Astrocyte of the hippocampus (primary cell): Measurements from ENCODE around the gene RAI1.
"Not testable (repeated sequence)": the region's sequence is repeated elsewhere in the genome, so short reads cannot be mapped to it uniquely, and the experiment has no call there.

Experiments
- DNase-seq: peaks from one replicate; pipeline ENCODE4 v3.0.0; 2011; ENCODE audit warnings: low read depth, low spot score

Gene RAI1, protein sequence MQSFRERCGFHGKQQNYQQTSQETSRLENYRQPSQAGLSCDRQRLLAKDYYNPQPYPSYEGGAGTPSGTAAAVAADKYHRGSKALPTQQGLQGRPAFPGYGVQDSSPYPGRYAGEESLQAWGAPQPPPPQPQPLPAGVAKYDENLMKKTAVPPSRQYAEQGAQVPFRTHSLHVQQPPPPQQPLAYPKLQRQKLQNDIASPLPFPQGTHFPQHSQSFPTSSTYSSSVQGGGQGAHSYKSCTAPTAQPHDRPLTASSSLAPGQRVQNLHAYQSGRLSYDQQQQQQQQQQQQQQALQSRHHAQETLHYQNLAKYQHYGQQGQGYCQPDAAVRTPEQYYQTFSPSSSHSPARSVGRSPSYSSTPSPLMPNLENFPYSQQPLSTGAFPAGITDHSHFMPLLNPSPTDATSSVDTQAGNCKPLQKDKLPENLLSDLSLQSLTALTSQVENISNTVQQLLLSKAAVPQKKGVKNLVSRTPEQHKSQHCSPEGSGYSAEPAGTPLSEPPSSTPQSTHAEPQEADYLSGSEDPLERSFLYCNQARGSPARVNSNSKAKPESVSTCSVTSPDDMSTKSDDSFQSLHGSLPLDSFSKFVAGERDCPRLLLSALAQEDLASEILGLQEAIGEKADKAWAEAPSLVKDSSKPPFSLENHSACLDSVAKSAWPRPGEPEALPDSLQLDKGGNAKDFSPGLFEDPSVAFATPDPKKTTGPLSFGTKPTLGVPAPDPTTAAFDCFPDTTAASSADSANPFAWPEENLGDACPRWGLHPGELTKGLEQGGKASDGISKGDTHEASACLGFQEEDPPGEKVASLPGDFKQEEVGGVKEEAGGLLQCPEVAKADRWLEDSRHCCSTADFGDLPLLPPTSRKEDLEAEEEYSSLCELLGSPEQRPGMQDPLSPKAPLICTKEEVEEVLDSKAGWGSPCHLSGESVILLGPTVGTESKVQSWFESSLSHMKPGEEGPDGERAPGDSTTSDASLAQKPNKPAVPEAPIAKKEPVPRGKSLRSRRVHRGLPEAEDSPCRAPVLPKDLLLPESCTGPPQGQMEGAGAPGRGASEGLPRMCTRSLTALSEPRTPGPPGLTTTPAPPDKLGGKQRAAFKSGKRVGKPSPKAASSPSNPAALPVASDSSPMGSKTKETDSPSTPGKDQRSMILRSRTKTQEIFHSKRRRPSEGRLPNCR (N-terminal part only)

DNA sequence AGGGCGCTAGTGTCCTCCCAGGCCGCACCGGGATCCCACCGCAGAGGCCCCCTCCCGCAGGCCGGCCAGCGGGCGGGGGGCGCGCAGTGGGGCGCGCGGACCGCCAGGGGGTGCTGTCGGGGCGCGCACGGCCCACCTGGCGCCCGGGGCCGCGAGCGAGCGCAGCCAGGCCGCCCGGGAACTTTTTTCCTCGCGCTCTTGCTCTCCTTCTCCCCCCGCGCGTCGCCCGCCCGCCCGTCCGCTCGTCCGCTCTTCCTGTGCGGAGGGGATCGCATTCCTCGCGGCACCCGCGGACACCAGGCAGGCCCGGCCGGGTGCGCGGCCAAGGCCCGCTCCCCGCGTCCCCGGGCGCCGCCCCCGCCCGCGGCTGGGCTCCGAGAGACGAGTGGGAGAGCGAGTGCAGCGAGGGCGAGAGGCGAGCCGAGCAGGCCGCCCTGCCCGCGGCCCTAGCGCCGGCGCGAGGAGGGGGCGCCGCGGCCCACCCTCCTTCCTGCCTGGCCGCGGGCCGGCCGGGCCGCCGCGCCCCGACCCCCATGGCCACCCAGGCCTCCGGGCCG, at the start of gene RAI1:
Gene RAI1 (plus strand): TSS at position 272 of the 557 bp plus-strand sequence. CDS start 111,491 bp downstream, outside the sequence.
- DNase-seq: peak; percentile 95

DNA sequence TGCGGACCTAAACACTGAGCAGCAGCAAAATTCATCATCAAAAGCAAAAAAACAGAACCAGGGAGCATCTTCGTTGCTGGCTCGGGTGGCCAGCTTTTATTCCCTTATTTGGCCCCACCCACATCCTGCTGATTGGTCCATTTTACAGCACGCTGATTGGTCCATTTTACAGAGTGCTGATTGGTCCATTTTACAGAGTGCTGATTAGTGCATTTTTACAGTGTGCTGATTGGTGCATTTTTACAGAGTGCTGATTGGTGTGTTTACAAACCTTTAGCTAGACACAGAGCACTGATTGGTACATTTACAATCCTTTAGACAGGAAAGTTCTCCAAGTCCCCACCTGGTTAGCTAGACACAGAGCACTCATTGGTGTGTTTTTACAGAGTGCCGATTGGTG, 48.6 kb upstream of the RAI1 start:
- not testable (repeated sequence) for DNase-seq

DNA sequence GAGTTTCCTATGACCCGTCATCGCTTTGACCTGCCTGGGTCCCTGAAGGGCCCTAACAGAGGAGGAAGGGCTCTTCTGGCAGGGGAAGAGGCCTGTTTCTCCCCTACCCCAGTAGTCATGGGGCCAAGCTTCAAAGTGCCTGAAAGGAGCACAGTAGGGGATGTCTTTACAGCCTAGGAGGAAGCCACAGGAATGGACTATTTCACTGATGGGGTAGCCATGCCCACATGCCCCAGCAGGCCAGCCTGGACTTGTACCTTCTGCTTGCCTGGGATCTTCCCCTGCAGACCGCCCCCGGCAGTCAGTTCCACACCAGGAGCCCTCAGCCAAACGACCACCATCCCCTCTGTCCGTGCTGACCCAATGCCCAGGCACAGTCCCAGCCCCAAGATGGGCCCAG, 47.9 kb upstream of the RAI1 start:
- DNase-seq: no peak

DNA sequence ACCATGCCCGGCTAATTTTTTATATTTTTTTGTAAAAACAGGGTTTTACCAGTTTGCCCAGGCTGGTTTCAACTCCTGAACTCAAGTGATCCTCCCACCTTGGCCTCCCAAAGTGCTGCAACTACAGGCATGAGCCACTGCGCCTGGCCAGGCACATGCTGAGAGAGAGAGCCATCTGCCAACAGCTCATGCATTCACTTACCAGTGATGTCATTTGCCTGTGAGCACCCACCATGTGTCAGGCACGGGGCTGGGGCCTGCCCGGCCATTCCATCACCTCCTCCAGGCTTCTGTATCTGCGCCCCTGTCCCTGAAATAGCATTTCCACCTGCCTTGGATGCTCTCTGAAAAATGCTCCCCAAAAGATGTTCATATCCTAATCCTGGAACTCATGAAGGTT, 46.1 kb upstream of the RAI1 start:
- DNase-seq: no peak

DNA sequence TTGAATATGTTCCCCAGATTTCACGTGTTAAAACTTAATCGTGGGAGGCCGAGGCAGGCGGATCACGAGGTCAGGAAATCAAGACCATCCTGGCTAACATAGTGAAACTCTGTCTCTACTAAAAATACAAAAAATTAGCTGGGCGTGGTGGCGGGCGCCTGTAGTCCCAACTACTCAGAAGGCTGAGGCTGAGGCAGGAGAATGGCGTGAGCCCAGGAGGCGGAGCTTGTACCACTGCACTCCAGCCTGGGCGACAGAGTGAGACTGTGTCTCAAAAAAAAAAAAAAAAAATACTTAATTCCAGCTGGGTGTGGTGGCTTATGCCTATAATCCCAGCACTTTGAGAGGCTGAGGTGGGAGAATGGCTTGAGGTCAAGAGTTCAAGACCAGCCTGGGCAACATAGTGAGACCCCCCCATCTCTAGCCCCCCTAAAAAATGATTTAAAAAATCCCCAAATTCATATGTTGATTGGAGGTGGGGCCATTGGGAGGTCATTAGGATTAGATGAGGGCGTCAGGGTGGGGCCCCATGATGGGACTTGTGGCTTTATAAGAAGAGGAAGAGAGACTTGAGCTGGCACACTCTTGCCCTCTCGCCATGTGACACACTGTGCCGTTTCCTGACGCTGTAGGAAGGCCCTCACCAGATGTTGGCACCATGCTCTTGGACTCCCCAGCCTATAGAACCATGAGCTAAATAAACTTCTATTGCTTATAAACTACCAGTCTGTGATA, 45.6 kb upstream of the RAI1 start:
- not testable (repeated sequence) for DNase-seq

DNA sequence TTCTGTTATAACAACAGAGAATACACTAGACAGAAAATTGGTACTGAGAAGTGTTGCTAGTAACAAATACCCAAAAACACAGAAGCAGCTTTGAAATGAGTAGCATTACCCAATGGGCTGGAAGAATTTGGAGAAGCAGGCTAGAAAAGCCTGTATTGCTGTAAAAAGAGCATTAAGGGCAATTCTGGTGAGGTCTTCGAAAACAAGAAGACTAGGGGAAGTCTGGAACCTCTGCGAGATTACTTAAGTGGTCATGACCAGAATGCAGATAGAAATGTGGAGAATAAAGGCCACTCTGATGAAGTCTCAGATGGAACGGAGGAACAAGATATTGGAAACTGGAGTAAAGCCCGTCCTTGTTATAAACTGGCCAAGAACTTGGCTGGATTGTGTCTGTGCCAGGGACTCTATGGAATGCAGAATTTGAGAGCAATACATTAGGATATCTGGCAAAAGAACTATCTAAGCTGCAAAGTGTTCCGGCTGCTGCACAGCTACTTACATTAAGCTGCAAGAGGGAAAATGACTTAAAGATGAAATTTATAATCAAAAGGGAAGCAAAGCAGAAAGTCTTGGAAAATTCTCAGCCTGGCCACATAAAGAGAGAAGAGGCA, 44.9 kb upstream of the RAI1 start:
- DNase-seq: peak; percentile 51

DNA sequence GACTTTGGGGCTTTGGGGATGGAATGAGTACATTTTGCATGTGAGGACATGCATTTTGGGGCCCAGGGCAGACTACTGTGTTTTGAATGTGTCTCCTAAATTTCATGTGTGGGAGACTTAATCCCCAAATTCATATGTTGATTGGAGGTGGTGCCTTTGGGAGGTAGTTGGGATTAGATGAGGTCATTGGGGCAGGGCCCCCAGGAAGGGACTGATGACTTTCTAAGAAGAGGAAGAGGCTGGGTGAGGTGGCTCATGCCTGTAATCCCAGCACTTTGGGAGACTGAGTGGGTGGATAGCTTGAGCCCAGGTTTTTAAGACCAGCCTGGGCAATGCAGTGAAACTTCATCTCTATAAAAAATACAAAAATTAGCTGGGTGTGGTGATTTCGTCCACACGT, 42.8 kb upstream of the RAI1 start:
- no peak for DNase-seq

DNA sequence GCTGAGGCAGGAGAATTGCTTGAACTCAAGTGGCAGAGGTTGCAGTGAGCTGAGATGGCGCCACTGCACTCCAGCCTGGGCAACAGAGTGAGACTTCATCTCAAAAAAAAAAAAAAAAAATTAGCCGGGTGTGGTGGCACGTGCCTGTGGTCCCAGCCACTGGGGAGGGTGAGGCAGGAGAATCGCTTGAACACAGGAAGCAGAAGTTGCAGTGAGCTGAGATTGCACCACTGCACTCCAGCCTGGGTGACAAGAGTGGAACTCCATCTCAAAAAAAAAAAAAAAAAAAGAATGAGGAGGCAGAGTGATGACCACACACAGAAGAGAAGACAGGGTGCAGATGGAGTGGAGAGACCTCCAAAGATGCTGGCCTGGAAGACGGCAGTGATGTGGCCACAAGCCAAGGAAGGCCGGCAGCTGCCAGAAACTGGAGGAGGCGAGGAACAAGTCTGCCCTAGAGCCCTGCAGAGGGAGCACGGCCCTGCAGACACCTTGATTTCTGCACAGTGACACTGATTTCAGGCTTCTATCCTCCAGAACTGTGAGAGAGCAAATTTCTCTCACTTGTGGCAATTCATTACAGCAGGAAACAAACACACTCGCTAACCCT, 41.5 kb upstream of the RAI1 start:
- not testable (repeated sequence) for DNase-seq

DNA sequence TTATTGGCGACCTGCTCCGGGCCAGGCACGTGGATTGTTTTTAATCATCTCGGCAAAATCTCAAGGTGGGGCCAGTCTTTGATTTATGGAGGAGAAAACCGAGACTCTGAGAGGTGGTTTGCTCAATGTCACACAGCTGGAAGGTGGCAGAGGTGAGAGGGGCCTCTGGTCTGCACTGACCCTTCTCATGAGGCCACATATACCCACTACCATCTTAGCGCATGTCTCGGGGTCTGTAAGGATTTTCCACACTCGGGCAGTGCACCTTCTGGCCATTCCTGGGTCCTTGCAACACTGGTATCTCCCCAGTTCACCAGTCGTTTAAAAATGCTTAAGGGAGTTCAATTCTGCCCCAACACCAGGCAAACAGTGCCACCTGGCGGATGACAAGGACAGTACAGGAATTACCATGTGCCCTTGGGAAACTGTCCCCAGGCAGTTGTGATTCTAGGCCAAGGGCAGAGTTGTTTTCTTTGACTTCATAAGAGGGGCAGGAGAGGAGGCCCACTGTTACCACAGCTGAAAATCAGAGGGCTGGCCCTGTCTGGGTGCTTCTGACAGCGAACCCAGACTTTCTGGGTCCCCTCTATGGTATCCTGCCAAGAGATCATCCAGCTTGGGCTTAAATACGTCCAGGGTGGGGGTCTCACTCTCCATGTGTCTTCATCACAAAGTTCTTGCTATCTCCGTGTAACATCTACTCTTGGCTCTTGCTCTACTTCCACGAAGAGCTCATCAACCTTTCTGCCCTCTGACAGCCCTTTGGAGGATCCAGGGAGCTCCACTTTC, 39.4 kb upstream of the RAI1 start:
- DNase-seq: peak; percentile 87

DNA sequence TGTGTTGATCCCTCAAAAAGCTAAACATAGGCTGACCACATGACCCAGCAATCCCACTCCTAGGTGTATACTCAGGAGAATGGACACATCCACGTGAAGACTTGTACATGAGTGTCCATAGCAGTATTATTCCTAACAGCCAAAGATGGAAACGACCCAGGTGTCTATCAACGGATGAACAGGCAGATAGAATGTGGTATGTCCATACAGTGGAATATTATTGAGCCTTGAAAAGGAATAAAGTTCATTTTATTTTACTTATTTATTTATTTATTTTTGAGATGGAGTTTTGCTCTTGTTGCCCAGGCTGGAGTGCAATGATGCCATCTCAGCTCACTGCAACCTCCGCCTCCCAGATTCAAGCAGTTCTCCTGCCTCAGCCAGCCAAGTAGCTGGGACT, 36.1 kb upstream of the RAI1 start:
- DNase-seq: not testable (repeated sequence)

DNA sequence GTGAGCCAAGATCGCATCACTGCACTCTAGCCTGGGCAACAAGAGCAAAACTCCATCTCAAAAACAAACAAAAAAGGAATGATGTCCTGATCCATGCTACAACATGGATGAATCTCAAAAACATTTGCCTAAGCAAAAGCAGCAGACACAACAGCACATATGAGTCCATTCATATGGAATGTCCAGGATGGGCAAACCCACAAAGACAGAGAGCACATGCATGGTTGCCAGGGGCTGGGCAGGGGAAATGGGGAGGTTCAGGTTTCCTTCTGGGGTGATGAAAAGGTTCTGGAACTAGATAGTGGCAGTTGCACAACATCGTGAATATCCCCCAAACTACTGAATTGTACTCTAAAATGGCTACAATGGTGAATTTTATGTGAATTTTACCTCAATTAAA, 35.3 kb upstream of the RAI1 start:
- DNase-seq: no peak

DNA sequence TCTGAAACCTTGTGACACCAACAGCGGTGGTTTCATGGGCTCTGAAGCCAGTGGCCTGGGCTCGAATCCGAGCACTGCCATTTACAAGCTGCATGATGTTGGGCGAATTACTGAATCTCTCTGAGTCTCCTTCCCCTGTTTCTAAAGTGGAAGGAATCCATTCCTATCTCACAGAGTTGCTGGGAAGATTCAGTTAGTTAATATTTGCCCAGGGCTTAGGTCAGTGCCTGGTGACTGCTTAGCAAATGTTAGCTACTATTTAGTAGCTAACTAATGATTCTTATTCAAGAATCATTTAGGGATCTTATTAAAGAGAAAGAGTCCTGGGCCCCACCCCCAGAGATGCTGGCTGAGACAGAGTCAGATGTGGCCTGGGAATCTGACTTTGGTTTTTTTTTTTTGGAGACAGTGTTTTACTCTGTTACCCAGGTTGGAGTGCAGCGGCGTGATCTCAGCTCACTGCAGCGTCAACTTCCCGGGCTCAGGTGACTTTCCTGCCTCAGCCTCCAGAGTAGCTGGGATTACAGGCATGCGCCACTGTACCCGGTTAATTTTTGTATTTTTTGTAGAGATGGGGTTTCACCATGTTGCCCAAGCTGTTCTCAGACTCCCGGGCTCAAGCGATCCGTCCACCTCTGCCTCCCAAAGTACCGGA, 33.6 kb upstream of the RAI1 start:
- no peak for DNase-seq

DNA sequence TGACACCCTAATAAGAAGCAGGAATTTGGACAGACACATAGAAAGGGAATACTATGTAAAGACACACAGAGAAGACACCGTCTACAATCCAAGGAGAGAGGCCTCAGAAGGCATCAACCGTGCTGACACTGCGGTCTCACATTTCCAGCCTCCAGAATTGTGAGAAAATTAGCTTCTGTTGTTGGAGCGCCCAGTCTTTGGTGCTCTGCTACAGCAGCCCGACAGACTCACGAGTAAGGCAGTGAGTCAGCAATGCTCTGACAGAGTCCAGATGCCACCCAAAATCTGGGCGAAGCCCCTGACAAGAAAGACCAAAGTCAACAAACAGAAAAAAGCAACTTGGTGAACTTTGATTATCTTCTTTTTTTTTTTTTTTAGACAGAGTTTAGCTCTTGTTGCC, 32.5 kb upstream of the RAI1 start:
- no peak for DNase-seq

DNA sequence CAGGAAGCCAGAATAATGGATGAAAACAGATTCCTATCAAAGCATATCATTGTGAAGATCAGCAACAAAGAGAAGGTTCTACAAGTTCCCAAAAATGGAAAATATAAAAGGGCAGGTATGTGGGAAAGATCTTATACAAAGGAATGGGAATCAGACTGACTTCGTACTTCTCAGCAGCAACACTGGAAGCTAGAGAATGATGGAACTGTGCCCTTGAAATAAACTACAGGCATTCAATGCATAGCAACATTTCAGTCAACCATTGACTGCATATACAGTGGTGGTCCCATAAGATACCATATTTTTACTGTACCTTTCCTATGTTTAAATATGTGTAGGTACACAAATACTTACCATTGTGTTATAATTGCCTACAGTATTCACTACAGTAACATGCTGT, 30.3 kb upstream of the RAI1 start:
- no peak for DNase-seq

DNA sequence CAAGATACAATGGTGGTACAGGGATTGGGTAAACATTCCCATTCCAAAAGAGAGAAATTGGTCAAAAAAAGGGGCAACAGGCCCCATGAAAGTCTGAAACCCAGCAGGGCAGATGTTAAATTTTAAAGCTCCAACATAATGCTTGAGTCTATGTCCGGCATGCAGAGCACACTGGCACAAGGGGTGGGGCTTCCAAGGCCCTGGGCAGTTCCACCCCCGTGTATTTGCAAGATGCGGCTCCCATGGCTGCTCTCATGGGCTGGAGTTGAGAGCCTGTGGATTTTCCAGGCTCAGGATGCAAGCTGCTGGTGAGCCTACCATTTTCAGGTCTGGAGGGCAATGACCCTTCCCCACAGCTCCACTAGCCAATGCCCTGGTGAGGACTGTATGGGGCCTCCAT, 27.9 kb upstream of the RAI1 start:
- DNase-seq: no peak

DNA sequence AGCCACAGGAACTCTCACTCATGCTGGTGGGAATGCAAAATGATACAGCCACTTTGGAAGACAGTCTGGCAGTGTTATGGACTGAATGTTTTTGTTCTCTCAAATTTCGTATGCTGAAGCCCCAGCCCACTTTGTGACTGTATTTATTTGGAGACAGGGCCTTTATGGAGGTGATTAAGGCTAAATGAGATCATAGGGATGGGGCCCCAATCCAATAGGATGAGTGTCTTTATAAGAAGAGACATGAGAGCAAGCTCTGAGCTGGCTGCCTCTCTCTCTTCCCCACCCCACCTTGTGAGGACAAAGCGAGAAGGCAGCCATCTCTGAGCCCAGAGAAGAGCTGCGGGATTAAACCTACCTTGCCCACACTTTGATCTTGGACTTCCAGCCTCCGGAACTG, 21.9 kb upstream of the RAI1 start:
- no peak for DNase-seq

DNA sequence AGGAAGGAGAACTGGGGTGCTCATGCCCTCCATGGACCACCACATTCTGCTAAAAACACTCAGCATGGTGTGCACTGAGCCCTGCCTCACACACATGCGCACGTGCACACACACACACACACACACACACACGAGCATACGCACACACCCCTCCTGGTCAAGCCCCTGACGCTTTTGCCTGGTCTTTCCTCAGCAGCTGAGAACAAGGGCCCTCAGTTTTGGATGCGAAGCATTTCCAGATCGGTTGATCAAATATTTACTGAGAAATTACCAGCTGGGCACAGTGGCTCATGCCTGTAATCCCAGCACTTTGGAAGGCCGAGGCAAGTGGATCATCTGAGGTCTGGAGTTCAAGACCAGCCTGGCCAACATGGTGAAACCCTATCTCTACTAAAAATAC, 20.1 kb upstream of the RAI1 start:
- DNase-seq: no peak

DNA sequence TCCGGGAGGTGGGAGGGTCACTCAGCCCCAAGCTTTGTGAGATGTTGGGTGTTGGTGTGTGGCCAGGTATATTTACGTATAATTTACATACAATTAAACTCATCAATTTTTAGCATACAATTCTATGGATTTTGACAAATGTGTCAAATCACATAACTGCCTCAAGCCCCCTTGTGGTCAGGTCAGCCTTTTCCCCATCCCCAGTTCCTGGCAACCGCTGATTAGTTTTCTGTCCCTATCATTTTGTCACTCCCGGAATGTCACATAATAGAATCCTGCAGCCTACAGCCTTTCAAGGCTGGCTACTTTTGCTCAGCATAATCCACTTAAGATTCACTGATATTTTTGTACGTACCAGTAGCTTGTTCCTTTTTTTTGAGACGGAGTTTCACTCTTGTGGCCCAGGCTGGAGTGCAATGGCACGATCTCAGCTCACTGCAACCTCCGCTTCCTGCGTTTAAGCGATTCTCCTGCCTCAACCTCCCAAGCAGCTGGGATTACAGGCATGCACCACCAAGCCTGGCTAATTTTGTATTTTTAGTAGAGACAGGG, 19.3 kb upstream of the RAI1 start:
- no peak for DNase-seq
